ENCODE measurements around the gene RINL.
"Not testable (repeated sequence)": the region's sequence is repeated elsewhere in the genome, so short reads cannot be mapped to it uniquely, and the experiment has no call there.

RINL gene

GRCh38 chr19:38875656-38876395 is 2.2 kb downstream of the RINL start:
- DNase-seq (ENCODE audit: low spot score): no peak

- DNase-seq (ENCODE audit: low spot score): not testable (repeated sequence)
These were observed 4.7 kb downstream of the RINL start for GRCh38 chr19:38873400-38873799.

GRCh38 chr19:38870612-38871011 is 7.5 kb downstream of the RINL start:
- no peak for DNase-seq (ENCODE audit: low spot score)

GRCh38 chr19:38869836-38870607 is 8.1 kb downstream of the RINL start:
- peak; percentile 95 for DNase-seq (ENCODE audit: low spot score)

- peak; percentile 34 for DNase-seq (ENCODE audit: low spot score)
These were observed 8.8 kb downstream of the RINL start for GRCh38 chr19:38869160-38869835.

GRCh38 chr19:38868551-38868950 is 9.5 kb downstream of the RINL start:
- DNase-seq (ENCODE audit: low spot score): no peak

GRCh38 chr19:38867171-38867780 is 10.8 kb downstream of the RINL start:
- no peak for DNase-seq (ENCODE audit: low spot score)

GRCh38 chr19:38862321-38863059 is 15.6 kb downstream of the RINL start:
- DNase-seq (ENCODE audit: low spot score): no peak

GRCh38 chr19:38861368-38861767 is 16.7 kb downstream of the RINL start:
- DNase-seq (ENCODE audit: low spot score): no peak

GRCh38 chr19:38859631-38860204 is 18.4 kb downstream of the RINL start:
- DNase-seq (ENCODE audit: low spot score): not testable (repeated sequence)

GRCh38 chr19:38856813-38857212 is 21.3 kb downstream of the RINL start:
- DNase-seq (ENCODE audit: low spot score): no peak

GRCh38 chr19:38855751-38856150 is 22.3 kb downstream of the RINL start:
- not testable (repeated sequence) for DNase-seq (ENCODE audit: low spot score)

- DNase-seq (ENCODE audit: low spot score): not testable (repeated sequence)
These were observed 23.1 kb downstream of the RINL start for GRCh38 chr19:38854961-38855360.

- DNase-seq (ENCODE audit: low spot score): no peak
These were observed 24.9 kb downstream of the RINL start for GRCh38 chr19:38853214-38853613.

GRCh38 chr19:38852231-38853044 is 25.6 kb downstream of the RINL start:
- DNase-seq (ENCODE audit: low spot score): peak; percentile 59

- peak; percentile 90 for DNase-seq (ENCODE audit: low spot score)
These were observed 26.3 kb downstream of the RINL start for GRCh38 chr19:38851622-38852230.

- DNase-seq (ENCODE audit: low spot score): peak; percentile 17
These were observed 27.0 kb downstream of the RINL start for GRCh38 chr19:38850976-38851621.

- DNase-seq (ENCODE audit: low spot score): peak; percentile 100
These were observed 27.6 kb downstream of the RINL start for GRCh38 chr19:38850436-38850975.

- DNase-seq (ENCODE audit: low spot score): no peak
These were observed 28.1 kb downstream of the RINL start, which contains the start of gene HNRNPL for GRCh38 chr19:38849860-38850435. HNRNPL (minus strand) TSS chr19:38849986; CDS start chr19:38849966, 20 bp downstream.

All from CD4-positive, alpha-beta T cell treated with Interleukin-6 at 100 ng/mL for 8 hours (primary cell).